IMR-90 (cell line): Measurements from ENCODE around the gene PDIA2.

Experiments used
- MXI1 ChIP-seq: IDR thresholded peaks from 2 replicates; pipeline ENCODE4 v1.6.1; 2012; ENCODE audit warnings: low read depth, mild to moderate bottlenecking, low read length, moderate library complexity, borderline replicate concordance
- NFE2L2 ChIP-seq: fragments of 150-350 bp; IDR thresholded peaks from 2 replicates; pipeline ENCODE4 v1.6.1; 2016; ENCODE audit warnings: low read depth, mild to moderate bottlenecking, low read length
- POLR2A ChIP-seq: IDR thresholded peaks from 2 replicates; pipeline ENCODE4 v1.6.1; 2012; ENCODE audit warnings: mild to moderate bottlenecking, low read depth, low read length
- RAD21 ChIP-seq: IDR thresholded peaks from 2 replicates; pipeline ENCODE4 v1.6.1; 2012; ENCODE audit warnings: low read length, improper control_type of control experiment
- RFX5 ChIP-seq: IDR thresholded peaks from 2 replicates; pipeline ENCODE4 v1.8.0; 2012; ENCODE audit warnings: low read depth, mild to moderate bottlenecking, low read length, moderate library complexity
- TF ChIP-seq, protein P1 (sequence below): conservative IDR thresholded peaks from 2 replicates; pipeline ENCODE4 v1.5.1; 2012; ENCODE audit warnings: mild to moderate bottlenecking, low read depth, low read length, improper control_type of control experiment

GRCh38 chr16:333406-334094 is 50.6 kb downstream of the PDIA2 start:
- TF ChIP-seq, protein P1, sequence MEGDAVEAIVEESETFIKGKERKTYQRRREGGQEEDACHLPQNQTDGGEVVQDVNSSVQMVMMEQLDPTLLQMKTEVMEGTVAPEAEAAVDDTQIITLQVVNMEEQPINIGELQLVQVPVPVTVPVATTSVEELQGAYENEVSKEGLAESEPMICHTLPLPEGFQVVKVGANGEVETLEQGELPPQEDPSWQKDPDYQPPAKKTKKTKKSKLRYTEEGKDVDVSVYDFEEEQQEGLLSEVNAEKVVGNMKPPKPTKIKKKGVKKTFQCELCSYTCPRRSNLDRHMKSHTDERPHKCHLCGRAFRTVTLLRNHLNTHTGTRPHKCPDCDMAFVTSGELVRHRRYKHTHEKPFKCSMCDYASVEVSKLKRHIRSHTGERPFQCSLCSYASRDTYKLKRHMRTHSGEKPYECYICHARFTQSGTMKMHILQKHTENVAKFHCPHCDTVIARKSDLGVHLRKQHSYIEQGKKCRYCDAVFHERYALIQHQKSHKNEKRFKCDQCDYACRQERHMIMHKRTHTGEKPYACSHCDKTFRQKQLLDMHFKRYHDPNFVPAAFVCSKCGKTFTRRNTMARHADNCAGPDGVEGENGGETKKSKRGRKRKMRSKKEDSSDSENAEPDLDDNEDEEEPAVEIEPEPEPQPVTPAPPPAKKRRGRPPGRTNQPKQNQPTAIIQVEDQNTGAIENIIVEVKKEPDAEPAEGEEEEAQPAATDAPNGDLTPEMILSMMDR, result no peak
- TF ChIP-seq RAD21 (no peak), RFX5 (no peak), NFE2L2 (no peak), POLR2A (no peak), MXI1 (no peak)
